Measurements from ENCODE around the gene AMBP.

The AMBP gene

GRCh38 chr9:114029311-114030170 lies 48.6 kb downstream of the AMBP start:
- no peak for DNase-seq

- DNase-seq = no peak
These were observed 49.5 kb downstream of the AMBP start for GRCh38 chr9:114028646-114029045.

GRCh38 chr9:114027863-114028465 lies 50.1 kb downstream of the AMBP start:
- DNase-seq = no peak

- DNase-seq = no peak
These were observed 50.8 kb downstream of the AMBP start for GRCh38 chr9:114027159-114027862.

- no peak for DNase-seq
These were observed 51.8 kb downstream of the AMBP start for GRCh38 chr9:114026335-114026734.

- DNase-seq = no peak
These were observed 52.3 kb downstream of the AMBP start for GRCh38 chr9:114025760-114026159.

- no peak for DNase-seq
These were observed 52.8 kb downstream of the AMBP start for GRCh38 chr9:114025196-114025753.

GRCh38 chr9:114023961-114024360 lies 54.1 kb downstream of the AMBP start:
- DNase-seq = no peak

GRCh38 chr9:114021578-114021977 lies 56.5 kb downstream of the AMBP start:
- DNase-seq = no peak

- no peak for DNase-seq
These were observed 60.1 kb downstream of the AMBP start for GRCh38 chr9:114017741-114018715.

GRCh38 chr9:114016629-114017423 lies 61.3 kb downstream of the AMBP start:
- DNase-seq = no peak

GRCh38 chr9:114016101-114016500 lies 62.0 kb downstream of the AMBP start:
- no peak for DNase-seq

- no peak for DNase-seq
These were observed 62.5 kb downstream of the AMBP start for GRCh38 chr9:114015607-114016006.

GRCh38 chr9:114014044-114014443 lies 64.1 kb downstream of the AMBP start:
- no peak for DNase-seq

- no peak for DNase-seq
These were observed 66.0 kb downstream of the AMBP start for GRCh38 chr9:114012126-114012525.

GRCh38 chr9:114011313-114011712 lies 66.8 kb downstream of the AMBP start:
- DNase-seq = no peak
